Measurements from ENCODE around the gene ZCCHC7.
A peak's percentile ranks its signal among the peaks of the same experiment; 100 is the strongest.

ZCCHC7 gene

DNA sequence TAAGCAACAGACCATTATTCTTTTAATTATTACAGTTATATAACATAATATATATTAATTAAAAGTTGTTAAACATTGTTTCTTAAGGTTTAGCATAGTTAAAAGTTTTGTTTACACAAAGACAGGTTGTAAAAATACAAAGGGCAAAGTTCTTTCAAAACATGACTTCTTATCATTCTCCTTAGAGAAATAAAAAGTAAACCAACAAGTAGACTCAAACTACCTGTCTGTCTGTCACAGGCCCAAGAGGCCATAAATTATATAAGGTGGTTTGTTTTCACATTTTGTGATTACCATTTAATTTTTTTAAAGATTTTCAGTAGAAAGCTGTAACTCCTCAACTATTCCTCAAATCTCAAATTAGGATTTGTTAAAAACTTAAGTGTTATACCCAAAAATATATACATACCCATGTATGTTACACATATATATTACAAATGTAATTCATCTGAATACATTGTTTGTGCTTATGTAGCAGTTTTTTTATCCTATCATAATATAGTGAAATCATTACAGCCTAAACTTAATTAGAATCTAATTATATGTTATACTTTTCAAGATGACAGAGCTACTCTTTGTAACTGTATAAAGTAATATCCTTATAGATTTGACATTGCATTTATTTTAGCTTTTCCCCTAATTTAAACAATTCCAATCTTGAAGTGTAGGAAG lies 208.3 kb downstream of the ZCCHC7 start:
- ATAC-seq (no peak), DNase-seq (ENCODE audit: low spot score in 2 of 2) (no peak)
- Mint-ChIP-seq H3K4me1 (no peaks in the 10 kb centered on the region), H3K27ac (no peak overlapping the region), H3K4me3 (no peak overlapping the region), H3K9me3 (no peaks in the 10 kb centered on the region), H3K36me3 (no peaks in the 10 kb centered on the region)

DNA sequence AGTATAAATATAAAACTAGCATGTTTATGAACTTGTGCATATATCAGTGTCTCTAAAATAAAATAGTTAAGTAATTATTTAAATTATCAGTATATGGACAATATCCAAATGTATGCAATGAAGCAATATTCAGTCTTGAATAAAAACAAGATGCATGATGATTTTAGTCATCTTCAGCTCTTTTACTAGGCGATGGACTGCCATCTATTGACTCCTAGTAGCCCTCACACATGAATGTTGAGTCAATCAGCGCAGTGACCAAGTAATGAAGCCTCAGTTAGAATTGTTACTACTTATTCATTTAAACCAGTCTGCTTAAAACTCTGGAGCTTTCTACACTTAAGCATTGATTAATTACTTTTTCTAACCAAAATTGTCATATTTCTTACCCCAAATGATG lies 209.2 kb downstream of the ZCCHC7 start:
- H3K9me3 Mint-ChIP-seq: no peaks in the 10 kb centered on the region
- H3K36me3 Mint-ChIP-seq: no peaks in the 10 kb centered on the region
- no peak overlapping the region for H3K4me3 Mint-ChIP-seq
- ATAC-seq (peak; percentile 47), DNase-seq (ENCODE audit: low spot score in 2 of 2) (no peak)
- no peaks in the 10 kb centered on the region for H3K4me1 Mint-ChIP-seq
- H3K27ac Mint-ChIP-seq: no peak overlapping the region

DNA sequence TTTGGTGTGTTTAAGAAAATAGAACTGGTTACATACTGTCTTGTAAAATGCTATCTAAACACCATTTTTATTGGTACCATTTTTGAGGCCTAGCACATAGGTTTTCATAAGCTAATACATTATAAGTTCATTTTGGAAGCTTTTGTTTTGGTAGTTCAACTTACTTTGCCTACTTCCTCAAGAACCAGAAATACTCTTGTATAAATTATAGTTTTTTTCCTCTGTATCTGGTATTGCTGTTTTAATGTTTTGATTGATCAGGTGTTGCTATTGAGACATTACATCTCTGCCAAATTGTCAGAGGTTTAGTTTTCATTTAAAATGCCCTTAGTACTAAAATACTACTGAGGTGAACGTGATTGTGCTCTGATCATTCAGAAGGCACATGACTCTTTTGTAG lies 211.5 kb downstream of the ZCCHC7 start:
- no peaks in the 10 kb centered on the region for H3K4me1 Mint-ChIP-seq
- no peak overlapping the region for H3K4me3 Mint-ChIP-seq
- no peaks in the 10 kb centered on the region for H3K36me3 Mint-ChIP-seq
- no peaks in the 10 kb centered on the region for H3K9me3 Mint-ChIP-seq
- no peak for DNase-seq (ENCODE audit: low spot score in 2 of 2)
- no peak overlapping the region for H3K27ac Mint-ChIP-seq
- no peak for ATAC-seq

DNA sequence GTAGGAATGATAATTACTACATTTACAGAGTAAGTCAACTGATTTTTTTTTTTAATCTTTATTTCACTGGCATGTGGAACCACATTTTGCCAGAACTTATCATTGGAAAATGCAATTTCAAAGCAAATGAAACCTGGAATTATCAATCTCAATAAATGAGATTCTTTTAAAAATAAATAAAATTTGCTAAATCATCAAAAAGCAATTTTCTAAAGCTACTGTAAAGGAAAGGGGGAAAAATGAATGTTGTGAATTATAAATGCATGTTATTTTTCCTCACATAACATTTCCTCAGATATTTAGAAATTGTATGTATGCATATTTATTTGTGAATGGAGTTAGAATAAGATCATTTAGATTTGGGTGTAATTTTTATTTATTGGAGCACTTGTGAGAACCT lies 212.2 kb downstream of the ZCCHC7 start:
- ATAC-seq (no peak), DNase-seq (ENCODE audit: low spot score in 2 of 2) (no peak)
- Mint-ChIP-seq H3K4me3 (no peak overlapping the region), H3K9me3 (no peaks in the 10 kb centered on the region), H3K36me3 (no peaks in the 10 kb centered on the region), H3K27ac (no peak overlapping the region), H3K4me1 (no peaks in the 10 kb centered on the region)

DNA sequence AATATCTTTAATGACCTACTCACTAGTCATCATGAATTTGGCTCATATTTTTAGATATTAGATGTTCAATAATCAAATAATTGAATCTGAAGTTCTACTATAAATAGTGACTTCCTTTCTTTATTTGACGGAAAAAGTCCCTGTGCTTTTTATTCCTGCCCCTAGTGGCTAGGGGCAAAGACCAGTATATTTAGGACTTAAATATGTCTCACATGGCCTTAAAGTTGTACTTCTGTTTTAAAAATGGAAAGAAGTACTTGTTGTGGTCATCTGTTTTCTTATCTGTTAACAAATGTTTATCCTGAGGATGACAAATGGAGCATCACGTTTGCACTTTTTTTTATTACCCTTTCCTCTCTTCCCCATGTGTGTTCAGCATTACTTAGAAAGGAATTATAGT lies 212.9 kb downstream of the ZCCHC7 start:
- H3K4me1 Mint-ChIP-seq: no peaks in the 10 kb centered on the region
- H3K27ac Mint-ChIP-seq: no peak overlapping the region
- DNase-seq (ENCODE audit: low spot score in 2 of 2): no peak
- H3K36me3 Mint-ChIP-seq: no peaks in the 10 kb centered on the region
- no peak overlapping the region for H3K4me3 Mint-ChIP-seq
- no peak for ATAC-seq
- H3K9me3 Mint-ChIP-seq: no peaks in the 10 kb centered on the region

DNA sequence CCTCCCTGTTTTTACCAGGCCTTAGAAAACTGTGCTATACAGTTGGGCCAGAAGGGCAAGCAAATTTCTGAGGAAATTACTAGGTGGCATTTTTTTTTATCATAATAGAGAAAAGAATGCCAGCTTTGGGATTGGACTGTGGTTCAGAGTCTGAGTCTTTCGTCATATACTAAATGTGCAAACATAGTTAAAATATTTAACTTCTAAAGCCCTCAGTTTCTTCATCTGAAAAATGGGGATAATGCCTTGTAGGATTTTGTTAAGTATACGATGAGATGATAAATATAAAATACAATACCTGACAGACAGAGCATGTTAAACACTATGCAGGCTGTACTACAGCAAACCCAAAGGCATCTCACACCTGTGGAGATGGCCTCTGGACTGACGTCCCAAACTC lies 214.9 kb downstream of the ZCCHC7 start:
- ATAC-seq (no peak), DNase-seq (ENCODE audit: low spot score in 2 of 2) (no peak)
- H3K4me1 Mint-ChIP-seq: no peaks in the 10 kb centered on the region
- no peak overlapping the region for H3K4me3 Mint-ChIP-seq
- no peak overlapping the region for H3K27ac Mint-ChIP-seq
- no peaks in the 10 kb centered on the region for H3K36me3 Mint-ChIP-seq
- no peaks in the 10 kb centered on the region for H3K9me3 Mint-ChIP-seq

DNA sequence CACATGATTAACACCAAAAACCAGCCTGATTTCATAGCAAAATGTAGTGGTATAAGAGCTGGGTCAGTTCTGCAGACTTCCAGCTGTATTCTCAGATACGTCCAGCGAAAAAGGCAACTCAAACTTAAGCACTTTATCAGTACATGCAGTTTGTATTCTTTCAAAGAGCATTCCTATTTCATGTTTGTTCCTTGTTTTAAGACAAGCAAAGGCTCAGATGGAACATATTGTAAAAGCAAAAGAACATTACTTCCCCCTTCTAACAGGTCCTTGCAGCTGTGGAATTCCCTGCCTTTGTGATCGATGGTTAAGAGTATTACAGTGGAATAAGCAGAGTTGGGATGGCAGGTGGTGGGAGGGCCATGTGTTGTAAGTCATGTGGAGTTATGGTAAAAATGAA lies 215.8 kb downstream of the ZCCHC7 start:
- H3K4me3 Mint-ChIP-seq: no peak overlapping the region
- H3K4me1 Mint-ChIP-seq: no peaks in the 10 kb centered on the region
- no peaks in the 10 kb centered on the region for H3K36me3 Mint-ChIP-seq
- no peak overlapping the region for H3K27ac Mint-ChIP-seq
- H3K9me3 Mint-ChIP-seq: no peaks in the 10 kb centered on the region
- ATAC-seq (no peak), DNase-seq (ENCODE audit: low spot score in 2 of 2) (no peak)

DNA sequence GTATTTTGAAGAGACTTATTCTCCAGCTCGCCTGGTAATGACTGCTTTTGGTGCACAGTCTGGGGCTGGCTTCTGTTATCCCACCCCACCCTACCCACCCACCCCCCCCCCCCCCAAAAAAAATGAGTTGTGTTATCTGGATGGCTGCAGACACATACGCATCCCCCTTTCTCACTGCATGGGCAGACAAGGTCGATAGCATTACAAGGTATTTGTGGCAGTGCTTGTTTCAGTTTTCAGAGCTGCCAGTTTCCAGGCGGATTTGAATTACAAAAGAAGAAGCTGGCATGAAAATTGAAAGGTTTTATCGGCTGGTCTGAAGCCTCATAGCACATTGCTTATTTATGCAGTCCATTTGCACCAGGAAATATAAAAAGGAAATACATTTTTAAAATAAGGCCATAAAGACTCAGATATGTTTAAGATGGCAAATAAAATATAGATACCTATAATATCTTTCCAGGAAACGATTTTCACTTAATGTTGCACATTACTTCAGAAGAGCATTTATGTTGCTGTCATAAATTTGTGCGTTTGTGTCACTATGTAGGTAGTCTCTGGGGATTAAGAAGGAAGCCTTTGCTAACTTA lies 217.0 kb downstream of the ZCCHC7 start:
- Mint-ChIP-seq H3K4me3 (no peak overlapping the region), H3K27ac (no peak overlapping the region), H3K36me3 (no peaks in the 10 kb centered on the region), H3K9me3 (no peaks in the 10 kb centered on the region), H3K4me1 (no peaks in the 10 kb centered on the region)
- DNase-seq (ENCODE audit: low spot score in 2 of 2): no peak
- ATAC-seq: no peak

DNA sequence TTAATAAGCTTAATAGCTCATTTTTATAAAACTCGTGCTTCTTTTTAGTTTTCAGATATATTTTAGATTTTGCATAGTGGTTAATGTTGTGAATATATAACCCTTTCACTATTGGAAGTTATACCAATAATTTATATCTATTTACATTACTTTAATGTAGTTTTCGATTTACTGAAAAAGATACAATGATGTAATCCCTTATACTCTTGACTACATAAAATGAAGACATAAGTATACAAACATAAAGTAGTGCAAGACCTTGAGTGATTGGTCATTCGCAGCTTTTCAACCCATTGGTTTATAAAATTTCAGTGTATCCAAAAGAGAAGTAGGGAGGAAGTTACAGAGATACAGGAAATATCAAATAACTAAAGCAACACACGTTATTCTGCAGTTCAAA lies 217.8 kb downstream of the ZCCHC7 start:
- ATAC-seq (no peak), DNase-seq (ENCODE audit: low spot score in 2 of 2) (no peak)
- H3K9me3 Mint-ChIP-seq: no peaks in the 10 kb centered on the region
- no peak overlapping the region for H3K27ac Mint-ChIP-seq
- no peak overlapping the region for H3K4me3 Mint-ChIP-seq
- no peaks in the 10 kb centered on the region for H3K4me1 Mint-ChIP-seq
- H3K36me3 Mint-ChIP-seq: no peaks in the 10 kb centered on the region

DNA sequence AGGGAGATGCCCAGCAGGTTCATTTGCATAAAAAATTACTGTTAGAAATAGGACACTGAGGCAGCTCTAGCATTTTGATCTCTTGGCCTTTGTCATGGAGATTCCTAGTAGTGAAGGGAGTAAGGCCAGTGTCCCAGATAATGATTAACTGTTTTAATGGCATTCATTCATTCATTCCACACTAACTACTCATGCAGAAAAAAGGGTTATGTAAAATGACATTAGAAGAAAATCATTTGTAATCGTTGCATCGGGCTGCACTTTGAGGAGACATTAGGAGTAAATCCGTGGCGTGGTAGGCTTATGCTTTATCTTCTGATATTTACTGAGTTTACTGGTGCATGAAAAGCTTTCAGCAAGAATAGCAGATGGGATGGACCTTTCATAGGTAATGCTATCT lies 219.5 kb downstream of the ZCCHC7 start:
- Mint-ChIP-seq H3K4me1 (no peaks in the 10 kb centered on the region), H3K9me3 (no peaks in the 10 kb centered on the region), H3K36me3 (no peaks in the 10 kb centered on the region), H3K4me3 (no peak overlapping the region), H3K27ac (no peak overlapping the region)
- DNase-seq (ENCODE audit: low spot score in 2 of 2): no peak
- ATAC-seq: no peak

DNA sequence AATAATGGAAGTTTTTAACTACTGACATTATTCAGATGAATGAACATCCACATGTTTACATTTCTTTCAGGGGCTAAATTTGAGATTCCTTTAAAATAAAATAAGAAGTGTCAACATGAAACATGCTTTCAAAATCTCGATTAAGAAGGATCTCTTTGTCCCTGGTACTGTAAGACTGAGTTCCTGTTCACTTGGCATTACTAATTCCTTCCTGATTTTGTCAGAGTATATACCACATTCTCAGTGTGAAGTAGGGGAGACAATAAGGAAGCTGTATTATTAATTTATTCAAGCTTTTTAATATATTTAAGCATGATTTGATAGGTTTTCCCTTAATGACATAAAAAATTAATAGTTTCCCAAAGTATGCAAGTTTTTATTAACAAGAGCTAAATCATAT lies 220.6 kb downstream of the ZCCHC7 start:
- ATAC-seq: no peak
- Mint-ChIP-seq H3K9me3 (no peaks in the 10 kb centered on the region), H3K36me3 (no peaks in the 10 kb centered on the region), H3K4me1 (no peaks in the 10 kb centered on the region), H3K4me3 (no peak overlapping the region), H3K27ac (no peak overlapping the region)
- DNase-seq (ENCODE audit: low spot score in 2 of 2): no peak

DNA sequence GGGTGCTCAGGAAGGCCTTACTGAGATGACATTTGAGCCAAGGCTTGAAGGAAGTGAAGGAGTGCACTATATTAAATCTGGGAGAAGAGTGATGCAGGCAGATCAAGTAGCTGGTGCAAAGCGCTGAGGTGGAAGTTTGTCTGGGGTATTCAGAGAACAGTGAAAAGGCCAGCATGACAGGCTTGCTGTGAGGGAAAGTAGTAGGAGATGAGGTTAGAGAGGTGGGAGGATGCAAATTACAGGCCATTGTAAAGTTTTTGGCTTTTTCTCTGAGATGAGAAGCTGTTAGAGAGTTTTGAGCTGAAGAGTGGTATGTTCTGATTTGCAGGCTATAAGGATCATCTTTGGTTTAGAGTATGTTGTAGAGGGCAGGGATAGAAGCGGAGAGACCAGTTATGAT lies 221.3 kb downstream of the ZCCHC7 start:
- H3K4me1 Mint-ChIP-seq: no peaks in the 10 kb centered on the region
- H3K4me3 Mint-ChIP-seq: no peak overlapping the region
- DNase-seq (ENCODE audit: low spot score in 2 of 2) (no peak), ATAC-seq (no peak)
- H3K27ac Mint-ChIP-seq: no peak overlapping the region
- H3K9me3 Mint-ChIP-seq: no peaks in the 10 kb centered on the region
- H3K36me3 Mint-ChIP-seq: no peaks in the 10 kb centered on the region

DNA sequence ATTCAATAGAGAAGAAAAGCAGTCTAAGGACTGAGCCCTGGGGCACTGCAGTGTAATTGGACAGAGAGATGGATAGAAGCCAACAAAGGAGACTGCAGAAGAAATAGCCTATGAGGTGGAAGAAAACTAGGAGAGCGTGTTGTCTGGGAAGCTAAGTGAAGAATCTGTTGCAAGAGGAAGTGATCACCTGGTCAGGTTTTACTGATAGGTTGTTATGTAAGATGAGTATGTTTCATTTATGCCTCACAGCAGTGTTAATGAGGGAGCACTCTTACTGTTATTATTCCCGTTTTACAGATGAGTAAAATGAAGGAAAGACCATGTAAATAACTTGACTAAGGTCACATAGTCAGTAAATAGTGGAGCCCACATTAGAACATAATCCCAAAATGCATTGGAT lies 222.1 kb downstream of the ZCCHC7 start:
- H3K9me3 Mint-ChIP-seq: no peaks in the 10 kb centered on the region
- H3K4me1 Mint-ChIP-seq: no peaks in the 10 kb centered on the region
- DNase-seq (ENCODE audit: low spot score in 2 of 2) (no peak), ATAC-seq (no peak)
- H3K4me3 Mint-ChIP-seq: no peak overlapping the region
- no peaks in the 10 kb centered on the region for H3K36me3 Mint-ChIP-seq
- H3K27ac Mint-ChIP-seq: no peak overlapping the region

DNA sequence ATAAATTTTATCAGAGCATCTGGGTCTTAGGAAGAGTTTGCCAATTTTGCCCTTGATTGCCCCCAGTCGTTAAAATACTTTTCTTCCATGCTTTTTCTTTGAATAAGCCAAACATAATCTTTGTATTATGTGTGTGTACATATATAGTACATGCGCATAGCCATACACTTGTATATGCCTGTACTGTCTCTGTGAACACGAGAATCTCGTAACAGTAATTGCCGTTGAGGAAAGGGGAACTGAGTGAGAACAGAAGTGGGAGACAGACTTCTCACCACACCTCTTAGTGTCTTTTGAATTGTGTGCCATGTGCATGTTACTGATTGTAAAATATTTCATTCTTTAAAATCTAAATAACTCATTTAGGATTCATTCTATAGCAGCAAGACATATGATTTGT lies 222.5 kb downstream of the ZCCHC7 start:
- ATAC-seq (no peak), DNase-seq (ENCODE audit: low spot score in 2 of 2) (no peak)
- Mint-ChIP-seq H3K27ac (no peak overlapping the region), H3K9me3 (no peaks in the 10 kb centered on the region), H3K4me3 (no peak overlapping the region), H3K36me3 (no peaks in the 10 kb centered on the region), H3K4me1 (no peaks in the 10 kb centered on the region)

DNA sequence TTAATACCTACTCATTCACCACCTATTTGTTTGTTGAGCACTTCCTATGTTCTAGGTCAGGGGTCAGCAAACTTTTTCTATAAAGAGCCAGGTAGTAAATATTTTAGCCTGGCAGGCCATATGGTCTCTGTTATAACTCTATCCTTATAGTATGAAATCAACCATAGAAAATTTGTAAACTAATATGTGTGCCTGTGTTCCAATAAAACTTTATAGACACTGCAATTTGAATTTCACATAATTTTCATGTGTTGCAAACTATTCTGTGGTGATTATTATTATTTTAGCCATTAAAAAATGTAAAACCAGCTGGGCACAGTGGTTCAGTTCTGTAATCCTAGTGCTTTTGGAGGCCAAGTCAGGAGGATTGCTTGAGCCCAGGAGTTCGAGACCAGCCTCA lies 223.3 kb downstream of the ZCCHC7 start:
- H3K27ac Mint-ChIP-seq: no peak overlapping the region
- DNase-seq (ENCODE audit: low spot score in 2 of 2): no peak
- H3K9me3 Mint-ChIP-seq: no peaks in the 10 kb centered on the region
- no peaks in the 10 kb centered on the region for H3K4me1 Mint-ChIP-seq
- H3K4me3 Mint-ChIP-seq: no peak overlapping the region
- no peak for ATAC-seq
- no peaks in the 10 kb centered on the region for H3K36me3 Mint-ChIP-seq

DNA sequence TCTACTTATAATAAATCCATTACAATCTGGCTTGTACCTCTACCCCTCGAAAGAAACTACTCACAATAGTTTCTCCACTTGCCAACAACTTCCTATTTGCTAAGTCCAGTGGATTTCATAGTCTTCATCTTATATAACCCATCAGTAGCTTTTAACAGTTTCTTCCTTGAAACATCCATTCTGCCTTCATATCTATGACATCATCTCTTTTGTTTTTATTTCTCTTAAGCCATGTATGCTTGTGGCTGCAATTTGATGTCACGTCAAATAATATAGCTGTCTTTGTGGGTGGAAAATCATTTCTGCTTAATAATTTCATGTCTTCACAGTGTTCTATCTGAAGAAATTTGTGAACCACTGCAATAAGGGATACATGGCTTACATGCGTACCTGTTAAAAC lies 224.7 kb downstream of the ZCCHC7 start:
- DNase-seq (ENCODE audit: low spot score in 2 of 2) (no peak), ATAC-seq (no peak)
- Mint-ChIP-seq H3K36me3 (peaks cover 6% of the 10 kb centered on the region), H3K4me1 (no peaks in the 10 kb centered on the region), H3K4me3 (no peak overlapping the region), H3K27ac (no peak overlapping the region), H3K9me3 (no peaks in the 10 kb centered on the region)

DNA sequence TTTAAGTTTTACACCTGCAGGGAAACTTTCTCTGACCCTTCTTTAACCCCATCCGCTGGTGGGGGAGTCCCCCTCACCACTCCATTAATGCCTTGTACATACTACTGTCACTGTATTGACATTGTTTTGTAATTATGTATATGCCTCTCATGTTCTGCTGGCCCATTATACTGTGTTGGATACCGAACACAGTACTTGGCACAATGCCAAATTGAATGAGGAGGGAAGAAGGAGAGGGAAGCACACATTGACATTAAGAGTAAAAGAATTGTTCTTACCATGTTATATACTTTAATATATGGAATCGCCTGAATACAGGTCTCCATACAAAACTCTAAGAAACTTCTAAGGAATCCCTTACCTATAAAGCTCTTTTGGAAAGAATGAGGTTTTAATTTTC lies 228.5 kb downstream of the ZCCHC7 start:
- no peak overlapping the region for H3K27ac Mint-ChIP-seq

More for the DNA sequence above, 228.5 kb downstream of the ZCCHC7 start:
- Mint-ChIP-seq H3K4me3 (no peak overlapping the region), H3K4me1 (peaks cover 4% of the 10 kb centered on the region), H3K36me3 (peaks cover 38% of the 10 kb centered on the region), H3K9me3 (no peaks in the 10 kb centered on the region)
- DNase-seq (ENCODE audit: low spot score in 2 of 2) (no peak), ATAC-seq (no peak)
